M059J (cell line): ENCODE data around the gene MGAT5B. TPM values are rescaled to one million over a fixed set of nuclear protein-coding genes. Genes with fewer than 3 reads are reported as not detected.
"Not testable (repeated sequence)": the region's sequence is repeated elsewhere in the genome, so short reads cannot be mapped to it uniquely, and the experiment has no call there.

ENCODE experiments used
- DNase-seq: peaks from one replicate; pipeline ENCODE4 v3.0.0-alpha.2; 2012; ENCODE audit warnings: low read depth
- total RNA-seq: library from RNA; depleted of rRNA; stranded (reverse); fragments of >200 nt; shearing (Covaris generic); gene quantifications from 2 replicates; pipeline ENCODE4 v1.2.3, GENCODE V29; 2014

Gene MGAT5B
- total RNA-seq, 1 experiment from 2014 or later: 11.8 TPM

GRCh38 chr17:76949913-76950695 lies 81.9 kb downstream of the MGAT5B start:
- no peak for DNase-seq

GRCh38 chr17:76951375-76951905 lies 83.2 kb downstream of the MGAT5B start:
- DNase-seq: no peak

GRCh38 chr17:76952402-76952801 lies 84.2 kb downstream of the MGAT5B start:
- DNase-seq: no peak

GRCh38 chr17:76953066-76953465 lies 84.9 kb downstream of the MGAT5B start:
- no peak for DNase-seq

GRCh38 chr17:76953946-76954345 lies 85.7 kb downstream of the MGAT5B start:
- DNase-seq: peak; percentile 57

- DNase-seq: no peak
Observed at GRCh38 chr17:76955191-76955590, 87.0 kb downstream of the MGAT5B start.

GRCh38 chr17:76956846-76957540 lies 88.8 kb downstream of the MGAT5B start:
- no peak for DNase-seq

GRCh38 chr17:76957678-76958464 lies 89.7 kb downstream of the MGAT5B start:
- DNase-seq: no peak

- DNase-seq: no peak
Observed at GRCh38 chr17:76958974-76959373, 90.8 kb downstream of the MGAT5B start.

GRCh38 chr17:76961869-76962268 lies 93.7 kb downstream of the MGAT5B start:
- DNase-seq: no peak

- DNase-seq: no peak
Observed at GRCh38 chr17:76962858-76963257, 94.7 kb downstream of the MGAT5B start.

GRCh38 chr17:76966016-76966415 lies 97.8 kb downstream of the MGAT5B start:
- DNase-seq: no peak

- DNase-seq: no peak
Observed at GRCh38 chr17:76966486-76967181, 98.4 kb downstream of the MGAT5B start.

- DNase-seq: no peak
Observed at GRCh38 chr17:76967762-76968161, 99.6 kb downstream of the MGAT5B start.

- DNase-seq: peak; percentile 20
Observed at GRCh38 chr17:76968707-76969597, 100.7 kb downstream of the MGAT5B start.

GRCh38 chr17:76969598-76970172 lies 101.5 kb downstream of the MGAT5B start:
- DNase-seq: peak; percentile 45

GRCh38 chr17:76970228-76970627 lies 102.0 kb downstream of the MGAT5B start:
- not testable (repeated sequence) for DNase-seq

GRCh38 chr17:76972046-76972641 lies 103.9 kb downstream of the MGAT5B start:
- DNase-seq: no peak

GRCh38 chr17:76973040-76973439 lies 104.8 kb downstream of the MGAT5B start:
- no peak for DNase-seq

GRCh38 chr17:76974721-76975120 lies 106.5 kb downstream of the MGAT5B start:
- no peak for DNase-seq
